Left hindlimb (tissue), 1 donor: ENCODE data around the gene NUP133.
"Not testable (repeated sequence)": the region's sequence is repeated elsewhere in the genome, so short reads cannot be mapped to it uniquely, and the experiment has no call there.

Experiments
- DNase-seq: peaks from one replicate; pipeline ENCODE4 v3.0.0-alpha.2; 2018

The NUP133 gene

DNA sequence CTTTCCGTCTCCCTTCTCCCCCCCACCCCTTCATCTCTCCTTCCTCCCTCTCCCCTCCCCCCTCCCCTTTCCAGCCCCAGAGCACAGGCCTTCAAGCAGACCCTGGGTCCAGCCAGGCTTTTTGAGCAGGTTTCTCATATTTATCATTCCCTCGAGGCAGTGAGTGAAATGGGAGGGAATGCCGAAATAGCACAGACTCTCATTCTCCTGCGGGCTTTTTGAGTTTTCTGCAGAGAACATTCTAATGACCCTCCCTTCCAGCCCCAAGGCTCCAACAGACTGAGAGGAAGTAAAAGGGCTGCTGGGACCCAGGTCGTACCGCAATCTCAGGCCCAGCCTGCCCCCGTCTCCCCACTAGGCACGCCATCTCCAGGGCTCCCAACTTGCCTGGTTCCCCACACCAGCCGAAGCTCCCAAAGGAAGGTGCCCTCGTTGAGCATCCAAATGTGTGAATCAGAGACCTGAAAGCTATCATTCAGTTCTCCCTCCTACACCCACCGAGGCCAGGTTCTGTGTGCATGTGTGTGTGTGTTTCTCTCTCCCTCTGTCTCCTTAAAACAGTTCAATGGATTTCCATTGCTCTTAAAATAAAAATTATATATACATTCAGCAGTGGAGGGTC lies 96.6 kb downstream of the NUP133 start:
- DNase-seq, result no peak

GRCh38 chr1:229410692-229411433 lies 97.3 kb downstream of the NUP133 start:
- DNase-seq, result peak; percentile 69

DNA sequence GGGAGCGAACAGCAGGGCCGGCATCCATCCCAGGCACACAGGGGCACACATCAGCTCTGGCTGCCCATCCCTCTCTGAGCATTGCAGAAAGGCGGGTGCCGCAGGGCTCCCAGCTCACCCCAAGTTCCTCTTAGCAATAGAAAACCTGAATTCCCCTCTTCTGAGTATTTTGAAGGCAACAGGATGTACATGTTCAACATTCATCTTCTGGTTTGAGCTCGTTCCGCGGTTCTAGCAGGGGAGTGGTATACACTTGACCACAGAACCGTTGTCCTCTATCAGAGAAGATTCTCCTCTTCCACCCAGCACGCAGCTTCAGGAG lies 97.8 kb downstream of the NUP133 start:
- no peak for DNase-seq

GRCh38 chr1:229409616-229410369 lies 98.3 kb downstream of the NUP133 start:
- no peak for DNase-seq

GRCh38 chr1:229408458-229409037 lies 99.6 kb downstream of the NUP133 start:
- DNase-seq, result peak; percentile 57

GRCh38 chr1:229407206-229408026 lies 100.7 kb downstream of the NUP133 start:
- no peak for DNase-seq

GRCh38 chr1:229406798-229407197 lies 101.3 kb downstream of the NUP133 start:
- no peak for DNase-seq

GRCh38 chr1:229403573-229403972 lies 104.6 kb downstream of the NUP133 start:
- no peak for DNase-seq

DNA sequence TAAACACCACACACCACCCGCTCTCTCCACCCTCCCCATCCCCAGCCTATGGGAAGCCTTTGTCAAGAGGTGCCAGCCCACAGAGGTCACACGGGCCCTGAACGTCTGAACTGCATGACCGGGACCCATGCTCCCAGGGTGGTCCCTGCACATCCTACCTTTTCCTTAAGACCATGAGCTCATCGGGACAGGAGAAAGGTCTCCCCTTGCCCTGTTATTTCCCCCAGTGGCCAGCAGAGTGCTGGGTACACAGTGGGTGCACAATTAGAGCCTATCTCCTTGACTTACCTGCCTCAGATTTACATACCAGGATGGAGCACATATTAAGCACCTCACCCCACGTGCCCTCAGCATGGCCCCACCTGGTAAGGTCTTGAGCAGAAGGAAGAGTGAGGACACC lies 105.1 kb downstream of the NUP133 start:
- DNase-seq, result no peak

GRCh38 chr1:229402329-229402728 lies 105.8 kb downstream of the NUP133 start:
- DNase-seq, result not testable (repeated sequence)

DNA sequence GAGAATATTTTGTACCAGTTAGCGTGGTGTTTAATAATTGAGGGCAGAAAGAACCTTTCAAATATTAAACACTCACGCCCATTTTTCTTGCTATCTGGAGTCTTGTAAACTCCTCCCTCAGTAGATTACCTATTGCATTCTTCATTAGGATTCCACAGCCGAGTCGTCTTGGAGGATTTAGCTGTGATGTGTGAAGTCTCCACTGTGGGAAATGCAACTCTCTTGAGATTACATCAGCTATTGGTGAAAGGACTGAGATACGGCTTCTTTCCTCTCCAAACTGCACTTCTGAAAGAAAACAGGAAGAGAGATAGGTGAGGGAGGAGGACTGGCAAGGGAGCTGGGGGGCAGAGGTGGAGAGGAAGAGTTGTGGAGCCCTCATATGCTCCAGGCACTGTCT lies 110.4 kb downstream of the NUP133 start:
- no peak for DNase-seq

DNA sequence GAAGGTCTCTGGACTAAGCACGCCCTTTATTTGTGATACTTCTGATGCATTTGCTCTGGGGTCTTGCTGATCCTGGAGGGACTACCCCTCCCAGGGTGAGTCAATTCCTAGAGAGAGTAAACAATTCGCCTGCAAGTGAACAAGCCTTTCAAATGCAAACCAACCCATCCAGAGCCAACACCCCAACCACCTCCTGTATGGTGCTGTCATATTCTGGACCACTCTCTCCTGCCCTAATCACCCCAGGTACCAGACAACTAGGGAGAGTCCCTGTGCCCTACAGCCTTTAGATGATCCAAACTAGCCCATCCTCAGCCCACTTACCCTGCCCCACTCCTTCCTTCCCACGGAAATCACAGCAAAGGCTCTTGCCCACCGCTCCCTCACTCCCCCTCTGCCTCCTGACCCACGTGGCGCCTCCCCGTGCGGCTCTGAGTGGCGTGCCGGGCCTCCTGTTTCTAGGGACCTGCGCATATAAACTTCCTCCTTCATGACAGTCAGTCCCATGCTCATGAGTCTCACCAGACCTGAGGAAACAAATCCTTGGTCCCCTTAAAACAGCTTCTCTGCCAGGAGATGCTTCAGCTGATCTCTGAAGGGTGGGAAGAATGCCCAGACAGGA lies 111.4 kb downstream of the NUP133 start:
- no peak for DNase-seq

- not testable (repeated sequence) for DNase-seq
Observed at GRCh38 chr1:229394517-229394916, 113.6 kb downstream of the NUP133 start.

DNA sequence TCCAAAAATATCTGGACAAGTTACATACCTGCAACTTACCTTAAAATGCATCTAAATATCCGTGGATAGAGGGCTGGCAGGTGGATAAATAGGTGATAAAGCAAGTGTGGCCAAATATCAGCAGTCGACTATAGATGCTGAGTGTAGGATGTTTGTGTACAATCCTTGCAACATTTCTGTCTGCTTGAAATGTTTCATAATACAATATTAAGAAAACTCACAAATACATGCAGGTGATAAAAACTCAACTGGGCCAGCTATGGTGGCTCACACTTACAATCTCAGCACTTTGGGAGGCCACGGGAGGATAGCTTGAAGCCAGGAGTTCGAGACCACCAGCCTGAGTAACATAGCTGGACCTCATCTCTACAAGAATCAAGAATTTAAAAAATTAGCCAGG lies 115.2 kb downstream of the NUP133 start:
- DNase-seq, result no peak
